Karpas-422 (cell line): ENCODE measurements around the gene TPO. TPM values are rescaled to one million over a fixed set of nuclear protein-coding genes. Genes with fewer than 3 reads are reported as not detected.

Experiments used
- DNase-seq: peaks from one replicate; pipeline ENCODE4 v3.0.0-alpha.2; 2015
- H2AFZ ChIP-seq: fragments of 200-600 bp; sonication (generic); 2 replicates; pipeline ENCODE4 v1.6.1; 2014; ENCODE audit warnings: antibody characterized with exemption, low read length, mixed read lengths
- H3K27ac ChIP-seq: fragments of 200-600 bp; sonication (generic); 2 replicates; pipeline ENCODE4 v1.5.1; 2014; ENCODE audit warnings: mild to moderate bottlenecking, low read length, moderate library complexity
- H3K27me3 ChIP-seq: fragments of 200-600 bp; sonication (generic); 2 replicates; pipeline ENCODE4 v1.6.1; 2014; ENCODE audit warnings: low read length, mixed read lengths
- H3K36me3 ChIP-seq: fragments of 200-600 bp; sonication (generic); 2 replicates; pipeline ENCODE4 v1.6.1; 2014; ENCODE audit warnings: low read length, mixed read lengths; ENCODE audit not compliant: insufficient read depth
- H3K4me1 ChIP-seq: fragments of 200-600 bp; sonication (generic); 2 replicates; pipeline ENCODE4 v1.6.1; 2014; ENCODE audit warnings: mild to moderate bottlenecking, low read length, mixed read lengths
- H3K4me2 ChIP-seq: fragments of 200-600 bp; sonication (generic); 2 replicates; pipeline ENCODE4 v1.6.1; 2014; ENCODE audit warnings: low read length, low read depth, mild to moderate bottlenecking; ENCODE audit not compliant: poor library complexity, severe bottlenecking
- H3K4me3 ChIP-seq: fragments of 200-600 bp; sonication (generic); 2 replicates; pipeline ENCODE4 v1.5.1; 2014; ENCODE audit warnings: mild to moderate bottlenecking, antibody characterized with exemption, low read length, mixed read lengths
- H3K79me2 ChIP-seq: fragments of 200-600 bp; sonication (generic); 2 replicates; pipeline ENCODE4 v1.6.1; 2014; ENCODE audit warnings: mild to moderate bottlenecking, low read length, mixed read lengths
- H3K9ac ChIP-seq: fragments of 200-600 bp; sonication (generic); 2 replicates; pipeline ENCODE4 v1.6.0; 2014; ENCODE audit warnings: low read length
- H3K9me2 ChIP-seq: fragments of 200-600 bp; sonication (generic), shearing (Covaris generic); replicated peaks from 2 replicates; pipeline ENCODE4 v1.6.0; 2014; ENCODE audit warnings: mild to moderate bottlenecking, low read length, moderate library complexity; ENCODE audit not compliant: insufficient read depth
- H3K9me3 ChIP-seq: fragments of 300-700, 200-600 bp; sonication (generic); 2 replicates; pipeline ENCODE4 v1.6.1; 2014; ENCODE audit warnings: low read length, mixed read lengths
- H4K20me1 ChIP-seq: fragments of 200-600 bp; sonication (generic); 2 replicates; pipeline ENCODE4 v1.6.1; 2014; ENCODE audit warnings: mild to moderate bottlenecking, antibody characterized with exemption, low read length, low read depth; ENCODE audit not compliant: insufficient read depth
- total RNA-seq: library from RNA; depleted of rRNA; stranded (reverse); fragments of >200 nt; shearing (Covaris generic); gene quantifications from 2 replicates; pipeline ENCODE4 v1.2.3, GENCODE V29; 2014; ENCODE audit warnings: low replicate concordance; rRNA removed

The TPO gene
- total RNA-seq: not detected in 2 replicates

DNA sequence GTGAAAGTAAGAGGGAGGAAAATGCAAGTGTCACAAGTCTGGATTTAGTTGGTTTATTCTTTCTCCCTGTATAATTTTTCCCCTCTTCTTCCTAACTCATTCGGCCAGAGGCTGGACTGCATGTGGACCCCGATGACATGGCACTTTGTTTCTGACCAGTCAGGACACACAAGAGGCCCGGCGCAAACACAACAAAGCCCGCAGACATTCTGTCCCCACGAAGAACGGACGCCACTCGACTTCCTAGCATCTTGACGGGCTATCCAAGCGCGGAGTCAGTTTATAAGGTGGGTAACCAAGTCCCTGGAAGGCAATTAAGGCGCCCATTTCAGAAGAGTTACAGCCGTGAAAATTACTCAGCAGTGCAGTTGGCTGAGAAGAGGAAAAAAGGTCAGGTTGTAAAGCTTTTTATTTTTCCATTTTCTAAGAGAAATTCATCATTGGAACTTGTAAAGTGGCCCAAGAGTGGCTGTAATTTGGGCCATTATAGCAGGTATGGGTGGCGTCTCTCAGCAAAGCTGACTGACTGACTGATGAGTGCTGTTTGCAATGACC is at the start of gene TPO:
Gene TPO, plus strand, starts transcription at position 308 of the 555 bp plus-strand sequence. CDS start 946 bp downstream, outside the sequence.
- Histone ChIP-seq H3K27ac (no peak within 1 kb of the TSS), H3K4me3 (no peak within 1 kb of the TSS), H3K4me1 (no peaks in the 10 kb centered on the region), H4K20me1 (no peaks in the 10 kb centered on the region), H3K79me2 (no peaks in the 10 kb centered on the region), H3K4me2 (no peak within 1 kb of the TSS), H2AFZ (no peak within 1 kb of the TSS), H3K9me2 (no peaks in the 10 kb centered on the region), H3K9me3 (no peaks in the 10 kb centered on the region), H3K27me3 (no peaks in the 10 kb centered on the region), H3K9ac (no peak within 1 kb of the TSS), H3K36me3 (no peaks in the 10 kb centered on the region)
- no peak for DNase-seq

DNA sequence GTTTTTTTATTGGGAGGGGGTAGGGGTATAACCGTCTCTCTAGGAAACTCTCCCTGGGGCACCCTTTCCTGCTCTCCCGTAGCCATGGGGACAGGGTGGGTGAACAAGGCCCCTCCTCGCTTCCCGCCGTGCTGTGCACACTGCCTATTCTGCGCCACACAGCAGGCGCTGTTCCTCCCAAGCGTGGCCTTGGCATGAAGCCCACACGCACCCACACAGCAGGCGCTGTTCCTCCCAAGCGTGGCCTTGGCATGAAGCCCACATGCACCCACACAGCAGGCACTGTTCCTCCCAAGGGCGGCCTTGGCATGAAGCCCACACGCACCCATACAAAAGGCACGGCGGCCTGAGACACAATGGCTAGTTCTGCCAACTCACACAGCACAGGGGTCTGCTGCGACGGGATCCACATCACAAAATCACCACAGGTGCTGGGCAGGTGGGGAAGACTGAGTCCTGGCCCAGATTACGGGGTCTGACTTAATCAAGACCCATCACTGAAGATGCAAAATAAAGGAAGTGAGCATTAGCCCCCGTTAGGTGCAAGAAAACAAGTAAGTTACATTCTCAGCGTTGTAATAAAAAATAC is 46.6 kb upstream of the TPO start:
- Histone ChIP-seq H3K27ac (no peak overlapping the region), H3K4me2 (no peak overlapping the region), H3K4me3 (no peak overlapping the region), H2AFZ (no peak overlapping the region), H3K79me2 (no peaks in the 10 kb centered on the region), H3K36me3 (no peaks in the 10 kb centered on the region), H3K27me3 (no peaks in the 10 kb centered on the region), H3K9me2 (no peaks in the 10 kb centered on the region), H3K4me1 (no peaks in the 10 kb centered on the region), H3K9me3 (no peaks in the 10 kb centered on the region), H3K9ac (no peak overlapping the region), H4K20me1 (no peaks in the 10 kb centered on the region)
- no peak for DNase-seq

DNA sequence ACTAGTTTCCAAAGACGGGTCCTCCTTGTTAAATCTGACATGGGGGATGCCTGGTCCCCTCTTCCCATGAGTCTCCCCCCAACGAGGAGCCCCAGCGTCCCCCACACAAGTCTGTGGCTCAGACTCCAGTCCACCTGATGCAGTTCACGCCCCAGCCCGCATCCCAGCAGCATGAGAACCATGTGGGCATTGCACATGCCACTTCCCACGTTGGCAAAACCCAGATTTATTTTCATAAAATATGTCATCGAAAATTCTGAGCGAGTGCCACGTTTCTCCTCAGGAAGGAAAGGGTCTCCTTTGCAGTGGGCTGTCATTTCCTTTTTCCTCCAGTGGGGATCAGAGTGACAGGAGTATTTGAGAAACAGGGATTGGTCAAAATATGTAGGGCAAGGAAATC is 45.7 kb upstream of the TPO start:
- Histone ChIP-seq H3K79me2 (no peaks in the 10 kb centered on the region), H3K4me1 (no peaks in the 10 kb centered on the region), H3K27ac (no peak overlapping the region), H2AFZ (no peak overlapping the region), H3K9me3 (no peaks in the 10 kb centered on the region), H3K4me2 (no peak overlapping the region), H3K4me3 (no peak overlapping the region), H3K36me3 (no peaks in the 10 kb centered on the region), H3K27me3 (no peaks in the 10 kb centered on the region), H3K9ac (no peak overlapping the region), H4K20me1 (no peaks in the 10 kb centered on the region), H3K9me2 (no peaks in the 10 kb centered on the region)
- no peak for DNase-seq

DNA sequence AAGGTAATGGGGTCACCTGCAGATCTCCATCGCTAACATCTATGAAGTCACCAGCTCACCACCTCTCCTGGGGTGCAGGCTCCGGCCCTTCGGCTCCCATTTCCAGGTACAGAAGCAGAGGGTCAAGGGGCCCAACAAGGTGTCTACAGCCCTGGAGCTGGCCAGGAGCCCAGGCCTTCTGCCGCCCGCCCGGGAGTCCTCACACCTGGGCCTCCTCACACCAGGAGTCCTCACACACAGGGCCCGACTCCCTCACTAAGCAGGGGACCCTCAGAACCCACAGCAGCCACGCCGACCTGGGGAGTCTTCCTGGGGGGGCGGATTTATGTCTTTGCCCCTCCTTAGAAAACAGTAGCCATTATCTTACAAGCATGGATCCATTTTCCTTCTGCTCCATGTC is 43.4 kb upstream of the TPO start:
- Histone ChIP-seq H3K36me3 (no peaks in the 10 kb centered on the region), H3K27ac (no peak overlapping the region), H3K4me3 (no peak overlapping the region), H3K9ac (no peak overlapping the region), H4K20me1 (no peaks in the 10 kb centered on the region), H3K4me1 (no peaks in the 10 kb centered on the region), H3K4me2 (no peak overlapping the region), H3K27me3 (no peaks in the 10 kb centered on the region), H3K9me2 (no peaks in the 10 kb centered on the region), H2AFZ (no peak overlapping the region), H3K79me2 (no peaks in the 10 kb centered on the region), H3K9me3 (no peaks in the 10 kb centered on the region)
- DNase-seq: no peak

DNA sequence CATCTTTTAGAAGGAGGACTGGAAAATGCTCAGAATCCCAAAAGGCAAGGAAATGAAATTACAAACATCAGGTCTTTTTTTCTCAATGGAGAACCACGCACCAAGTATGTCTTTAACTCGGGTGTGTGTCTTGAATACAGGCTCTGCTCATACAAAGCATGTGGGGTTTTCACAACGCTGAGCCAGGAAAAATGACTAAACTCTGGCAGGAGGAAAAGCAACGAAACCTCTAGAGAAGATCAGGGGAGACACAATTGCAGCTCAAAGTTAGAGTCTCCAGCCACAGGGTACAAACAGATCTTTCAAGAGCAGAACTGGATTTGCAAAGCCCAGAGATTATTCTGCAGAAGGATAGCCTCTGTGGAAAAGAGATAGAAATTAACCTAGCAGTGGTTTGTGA is 42.8 kb upstream of the TPO start:
- no peaks in the 10 kb centered on the region for H3K79me2 ChIP-seq
- no peaks in the 10 kb centered on the region for H3K4me1 ChIP-seq
- no peaks in the 10 kb centered on the region for H3K9me3 ChIP-seq
- no peaks in the 10 kb centered on the region for H4K20me1 ChIP-seq
- no peaks in the 10 kb centered on the region for H3K36me3 ChIP-seq
- no peak overlapping the region for H3K9ac ChIP-seq
- no peaks in the 10 kb centered on the region for H3K9me2 ChIP-seq
- no peak overlapping the region for H2AFZ ChIP-seq
- H3K4me2 ChIP-seq: no peak overlapping the region
- H3K4me3 ChIP-seq: no peak overlapping the region
- no peak for DNase-seq
- H3K27me3 ChIP-seq: no peaks in the 10 kb centered on the region
- H3K27ac ChIP-seq: no peak overlapping the region

DNA sequence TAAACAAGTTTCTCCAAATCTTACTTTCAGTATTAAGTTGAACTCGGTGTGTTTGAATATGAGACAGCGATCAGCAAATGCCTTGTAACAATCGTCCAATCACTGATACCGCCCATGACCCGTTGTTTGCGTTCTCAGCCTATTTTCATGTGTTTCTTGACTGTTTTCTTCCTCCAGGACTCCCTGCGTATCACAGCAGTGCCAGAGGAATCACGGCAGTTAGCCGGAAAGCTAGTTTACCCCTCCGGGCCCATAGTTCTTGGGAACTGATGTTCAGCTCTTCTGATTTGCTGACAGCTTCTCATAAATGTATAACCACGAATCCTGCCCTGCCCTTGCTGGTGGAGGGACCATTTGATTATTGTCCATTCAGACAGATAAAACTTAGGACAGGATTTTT is 42.2 kb upstream of the TPO start:
- Histone ChIP-seq H4K20me1 (no peaks in the 10 kb centered on the region), H3K27me3 (no peaks in the 10 kb centered on the region), H3K36me3 (no peaks in the 10 kb centered on the region), H3K9ac (no peak overlapping the region), H3K79me2 (no peaks in the 10 kb centered on the region), H3K9me2 (no peaks in the 10 kb centered on the region), H3K4me2 (no peak overlapping the region), H3K9me3 (no peaks in the 10 kb centered on the region), H2AFZ (no peak overlapping the region), H3K4me3 (no peak overlapping the region), H3K4me1 (no peaks in the 10 kb centered on the region), H3K27ac (no peak overlapping the region)
- DNase-seq: no peak

DNA sequence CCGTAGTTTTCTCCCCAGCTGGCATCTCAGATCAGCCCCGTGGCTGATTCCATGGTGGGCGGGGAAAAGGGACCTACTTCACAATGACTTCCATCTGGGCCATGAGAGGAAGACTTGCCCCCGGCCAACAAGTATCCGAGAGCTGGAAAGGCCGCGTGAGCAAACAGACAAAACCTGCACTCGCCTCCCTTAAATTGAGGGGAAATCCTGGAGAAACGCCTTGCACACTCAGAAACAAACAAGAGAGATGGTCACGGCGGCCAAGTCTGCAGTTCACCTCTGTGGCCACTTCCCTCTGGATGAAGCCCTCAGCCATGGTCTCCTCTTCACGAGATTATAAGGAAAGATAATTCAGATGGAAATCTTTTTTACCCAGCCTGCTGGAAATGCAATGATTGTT is 39.4 kb upstream of the TPO start:
- Histone ChIP-seq H3K36me3 (no peaks in the 10 kb centered on the region), H4K20me1 (no peaks in the 10 kb centered on the region), H3K9ac (no peak overlapping the region), H3K27ac (no peak overlapping the region), H3K4me2 (no peak overlapping the region), H3K79me2 (no peaks in the 10 kb centered on the region), H3K9me3 (no peaks in the 10 kb centered on the region), H3K9me2 (no peaks in the 10 kb centered on the region), H3K4me1 (no peaks in the 10 kb centered on the region), H3K4me3 (no peak overlapping the region), H3K27me3 (no peaks in the 10 kb centered on the region), H2AFZ (no peak overlapping the region)
- no peak for DNase-seq

DNA sequence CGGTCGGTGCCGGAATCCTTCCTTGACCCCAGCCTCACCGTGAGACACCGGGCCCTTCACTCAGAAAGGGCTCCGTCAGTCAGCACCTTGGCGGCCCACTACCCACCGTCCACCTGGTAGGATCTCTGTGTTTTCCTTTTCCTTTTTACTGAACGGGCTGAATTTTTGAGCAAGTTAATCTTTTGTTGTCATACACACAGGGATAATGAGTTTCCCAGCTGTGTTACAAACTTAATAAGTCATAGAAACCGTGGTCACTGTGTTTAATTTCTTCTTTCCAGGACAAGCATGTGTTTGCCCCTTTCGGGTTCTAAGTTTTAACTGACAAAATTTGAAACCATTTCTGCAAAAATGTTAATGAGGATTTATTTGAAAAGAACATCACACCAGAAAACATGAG is 39.0 kb upstream of the TPO start:
- H3K27me3 ChIP-seq: no peaks in the 10 kb centered on the region
- no peaks in the 10 kb centered on the region for H4K20me1 ChIP-seq
- no peaks in the 10 kb centered on the region for H3K9me3 ChIP-seq
- H3K36me3 ChIP-seq: no peaks in the 10 kb centered on the region
- no peak for DNase-seq
- H3K9ac ChIP-seq: no peak overlapping the region
- no peak overlapping the region for H3K4me3 ChIP-seq
- H3K4me2 ChIP-seq: no peak overlapping the region
- no peaks in the 10 kb centered on the region for H3K4me1 ChIP-seq
- no peak overlapping the region for H2AFZ ChIP-seq
- no peak overlapping the region for H3K27ac ChIP-seq
- H3K79me2 ChIP-seq: no peaks in the 10 kb centered on the region
- H3K9me2 ChIP-seq: no peaks in the 10 kb centered on the region
